HepG2 (cell line): ENCODE results near the gene SRSF2. TPM values are rescaled to one million over a fixed set of nuclear protein-coding genes. Genes with fewer than 3 reads are reported as not detected.

ENCODE experiments used
- ATAC-seq: fragments of 200-7000 bp; cut with Tn5 transposase; 3 replicates; pipeline ENCODE4 v1.9.1; 2020; ENCODE audit warnings: mild to moderate bottlenecking, moderate library complexity
- BruUV-seq: library from RNA; stranded (reverse); fragments of 400-500 nt; replicated peaks from 2 replicates; lab custom pipeline; 2021; lab: Mats Ljungman, UMichigan
- CTCF ChIA-PET: fragments of 300-600 bp; formaldehyde crosslinking; extraction: SDS; loops from one replicate; lab custom pipeline; 2021; ENCODE audit warnings: low total read pairs, inconsistent platforms, low intra/inter-chr PET ratio; lab: Yijun Ruan, JAX
- POLR2A ChIA-PET: fragments of 350-600 bp; sonication (Branson Sonifier 250); formaldehyde crosslinking; loops from one replicate; lab custom pipeline; 2020; ENCODE audit warnings: antibody characterized with exemption, inconsistent platforms; lab: Yijun Ruan, JAX
- DNase-seq: peaks from one replicate; pipeline ENCODE4 v3.0.0-alpha.2; 2015; ENCODE audit warnings: low spot score
- FAIRE-seq: peaks from 3 replicates; lab custom pipeline; 2011; peaks lifted over from hg19 to GRCh38; lab: Jason Lieb, UNC
- H2AFZ ChIP-seq: one replicate; pipeline ENCODE4 v1.6.1; 2011; ENCODE audit warnings: low read length, inconsistent platforms
- H3K27ac ChIP-seq: fragments of 300-600 bp; 3 replicates; pipeline ENCODE4 v1.8.0; 2011; ENCODE audit warnings: mixed run types, mild to moderate bottlenecking, mixed read lengths, low read length, inconsistent platforms; ENCODE audit not compliant: insufficient read depth; ENCODE audit errors: extremely low read length
- H3K27me3 ChIP-seq, 2 experiments: fragments of 200-600 bp in 1 of 2; 2 replicates in 1 of 2; 3 replicates in 1 of 2; pipeline versions ENCODE4 v1.6.0 to v1.8.0; 2011; ENCODE audit warnings: low read length in 2 of 2, mild to moderate bottlenecking in 2 of 2, moderate library complexity in 2 of 2, inconsistent platforms in 1 of 2; ENCODE audit not compliant: insufficient read depth in 2 of 2, control insufficient read depth in 1 of 2
- H3K36me3 ChIP-seq, 2 experiments: fragments of 200-600 bp in 1 of 2; replicated peaks in 1 of 2; 2 replicates in 1 of 2; 3 replicates in 1 of 2; pipeline versions ENCODE4 v1.5.1 to v1.8.0; 2011; ENCODE audit warnings: low read length in 2 of 2, inconsistent platforms in 1 of 2; ENCODE audit not compliant: insufficient read depth in 2 of 2, control insufficient read depth in 1 of 2
- H3K4me1 ChIP-seq: 2 replicates; pipeline ENCODE4 v1.5.1; 2012; ENCODE audit warnings: low read length, inconsistent platforms; ENCODE audit not compliant: insufficient read depth
- H3K4me2 ChIP-seq: 2 replicates; pipeline ENCODE4 v1.6.0; 2011; ENCODE audit warnings: low read depth, low read length, inconsistent platforms
- H3K4me3 ChIP-seq, 3 experiments: fragments of 200-600 bp in 1 of 3; sonication (generic), shearing (Covaris generic) in 1 of 3; replicated peaks in 1 of 3; 2 replicates each; pipeline ENCODE4 v1.5.1; 2011 to 2016; ENCODE audit warnings: low read length in 3 of 3, inconsistent platforms in 2 of 3, low read depth in 2 of 3, mild to moderate bottlenecking in 2 of 3, control low read depth in 1 of 3, mixed read lengths in 1 of 3; ENCODE audit not compliant: insufficient read depth in 1 of 3
- H3K79me2 ChIP-seq: one replicate; pipeline ENCODE4 v1.6.1; 2011; ENCODE audit warnings: low read length, inconsistent platforms; ENCODE audit not compliant: insufficient read depth
- H3K9ac ChIP-seq: 2 replicates; pipeline ENCODE4 v1.6.0; 2011; ENCODE audit warnings: mild to moderate bottlenecking, low read depth, low read length, inconsistent platforms; ENCODE audit not compliant: insufficient read depth
- H3K9me3 ChIP-seq: 2 replicates; pipeline ENCODE4 v1.5.1; 2012; ENCODE audit warnings: mild to moderate bottlenecking, low read length
- H4K20me1 ChIP-seq: 2 replicates; pipeline ENCODE4 v1.6.0; 2011; ENCODE audit warnings: inconsistent platforms, mild to moderate bottlenecking, low read length, moderate library complexity; ENCODE audit not compliant: insufficient read depth
- AKAP8 ChIP-seq: sonication (generic); formaldehyde crosslinking; IDR thresholded peaks from 2 replicates; pipeline ENCODE4 v1.5.1; 2020; ENCODE audit warnings: mild to moderate bottlenecking, missing genetic modification reagents
- DNMT1 ChIP-seq: sonication (generic); formaldehyde crosslinking; IDR thresholded peaks from 2 replicates; pipeline ENCODE4 v1.5.1; 2020; ENCODE audit warnings: mild to moderate bottlenecking, missing genetic modification reagents
- IKZF1 ChIP-seq: fragments of 450-650 bp; IDR thresholded peaks from 2 replicates; pipeline ENCODE4 v1.7.1; 2016
- MEIS1 ChIP-seq: sonication (generic); formaldehyde crosslinking; IDR thresholded peaks from 2 replicates; pipeline ENCODE4 v1.9.0; 2021; ENCODE audit warnings: mild to moderate bottlenecking, missing genetic modification reagents, moderate library complexity, borderline replicate concordance
- MNT ChIP-seq: fragments of 450-650 bp; IDR thresholded peaks from 2 replicates; pipeline ENCODE4 v1.6.1; 2016
- MXD1 ChIP-seq: sonication (generic); formaldehyde crosslinking; IDR thresholded peaks from 2 replicates; pipeline ENCODE4 v1.4.0; 2020; ENCODE audit warnings: mild to moderate bottlenecking, missing genetic modification reagents
- MYNN ChIP-seq: sonication (generic); formaldehyde crosslinking; IDR thresholded peaks from 2 replicates; pipeline ENCODE4 v1.4.0; 2020; ENCODE audit warnings: mild to moderate bottlenecking, low read depth, missing genetic modification reagents
- NBN ChIP-seq: fragments of 450-650 bp; conservative IDR thresholded peaks from 2 replicates; pipeline ENCODE4 v1.6.1; 2017
- NFKB2 ChIP-seq: sonication (generic); formaldehyde crosslinking; IDR thresholded peaks from 2 replicates; pipeline ENCODE4 v1.4.0; 2020; ENCODE audit warnings: missing genetic modification reagents, borderline replicate concordance
- PAX8 ChIP-seq: sonication (generic); formaldehyde crosslinking; IDR thresholded peaks from 2 replicates; pipeline ENCODE4 v1.8.0; 2022; ENCODE audit warnings: mild to moderate bottlenecking, missing genetic modification reagents, borderline replicate concordance
- RORA ChIP-seq: sonication (generic); formaldehyde crosslinking; IDR thresholded peaks from 2 replicates; pipeline ENCODE4 v1.5.0; 2020; ENCODE audit warnings: mild to moderate bottlenecking, missing genetic modification reagents, moderate library complexity
- SAFB2 ChIP-seq: sonication (generic); formaldehyde crosslinking; IDR thresholded peaks from 2 replicates; pipeline ENCODE4 v1.5.1; 2020; ENCODE audit warnings: missing genetic modification reagents, low read depth, mild to moderate bottlenecking, borderline replicate concordance
- SMARCE1 ChIP-seq: fragments of 450-650 bp; IDR thresholded peaks from 2 replicates; pipeline ENCODE4 v1.6.1; 2017; ENCODE audit warnings: borderline replicate concordance
- ZNF282 ChIP-seq: fragments of 450-650 bp; IDR thresholded peaks from 2 replicates; pipeline ENCODE4 v1.6.1; 2018; ENCODE audit not compliant: partially characterized antibody
- ZNF550 ChIP-seq: sonication (generic); formaldehyde crosslinking; IDR thresholded peaks from 2 replicates; pipeline ENCODE4 v1.4.0; 2020; ENCODE audit warnings: mild to moderate bottlenecking, missing genetic modification reagents, borderline replicate concordance
- ZNF678 ChIP-seq: sonication (generic); formaldehyde crosslinking; IDR thresholded peaks from 2 replicates; pipeline ENCODE4 v1.4.0; 2020; ENCODE audit warnings: mild to moderate bottlenecking, missing genetic modification reagents
- ZNF772 ChIP-seq: sonication (generic); formaldehyde crosslinking; IDR thresholded peaks from 2 replicates; pipeline ENCODE4 v1.5.0; 2020; ENCODE audit warnings: mild to moderate bottlenecking, missing genetic modification reagents
- WGBS: methylation state at CpG from one replicate; pipeline ENCODE4 v1.1.6; 2017; ENCODE audit warnings: low lambda C conversion rate; 5-methylcytosine and 5-hydroxymethylcytosine counted together
- in situ Hi-C: cut with HindIII; loops from 2 replicates; pipeline ENCODE4 v1.10.0; 2017; ENCODE audit warnings: low pct_unique_long_range_greater_than_20kb; ENCODE audit not compliant: extremely low pct_ligation_motif_present
- intact Hi-C: fragments of 100-400 bp; cut with micrococcal nuclease; formaldehyde crosslinking; loops from one replicate; pipeline ENCODE4 v1.10.0; 2022; ENCODE audit not compliant: unreplicated experiment
- polyA plus RNA-seq, 8 experiments: library from polyadenylated mRNA; depleted of rRNA in 3 of 8; stranded (reverse) in 7 of 8; unstranded in 1 of 8; fragments of >200 nt; fragmentation: Illumina TruSeq in 4 of 8; extraction: Trizol in 4 of 8; gene quantifications; 2 replicates each; pipeline versions ENCODE4 v1.2.1 to v1.2.3, GENCODE V29; 2011 to 2016; ENCODE audit warnings: low read depth in 4 of 8, missing spikeins in 1 of 8, mixed read lengths in 1 of 8; ENCODE audit not compliant: insufficient read depth in 1 of 8
- total RNA-seq, 5 experiments: library from RNA; depleted of rRNA; stranded (reverse); fragments of >200 nt; fragmentation: Illumina TruSeq; extraction: Trizol; gene quantifications; 2 replicates each; pipeline ENCODE4 v1.2.3, GENCODE V29; 2016; ENCODE audit warnings: low read depth in 1 of 5

Gene SRSF2
- total and polyA plus RNA-seq, 2 of the 13 experiments (the other 11 are each of a cell fraction or from before 2014, with no cell fraction given), result 306 to 319 TPM

- whole genome bisulfite sequencing, result 100% methylated on average over 1 of the region's 1 CpG
- in situ Hi-C loops, result no loop called here
- DNase-seq (no peak), ATAC-seq (no peak), FAIRE-seq (no peak)
- Histone ChIP-seq H3K36me3 (peaks cover 11 to 35% of the 10 kb centered on the region in 2 experiments), H3K4me3 (no peak overlapping the region), H4K20me1 (no peaks in the 10 kb centered on the region), H3K9me3 (no peaks in the 10 kb centered on the region), H3K79me2 (no peaks in the 10 kb centered on the region), H3K27me3 (no peaks in the 10 kb centered on the region), H3K9ac (no peak overlapping the region), H2AFZ (no peak overlapping the region), H3K4me2 (no peak overlapping the region), H3K4me1 (no peaks in the 10 kb centered on the region), H3K27ac (no peak overlapping the region)
- TF ChIP-seq AKAP8 (CRISPR knock-in tag) (no peak), IKZF1 (peak; percentile 65; the same call in 1 of the 2 replicates), ZNF678 (CRISPR knock-in tag) (no peak)
- ChIA-PET POLR2A (no interaction called here), CTCF (no interaction called here)
- no TSS peak for BruUV-seq
- intact Hi-C loops, result no loop called here
Observed at GRCh38 chr17:76748657-76749056, 11.5 kb upstream of the SRSF2 start.

DNA sequence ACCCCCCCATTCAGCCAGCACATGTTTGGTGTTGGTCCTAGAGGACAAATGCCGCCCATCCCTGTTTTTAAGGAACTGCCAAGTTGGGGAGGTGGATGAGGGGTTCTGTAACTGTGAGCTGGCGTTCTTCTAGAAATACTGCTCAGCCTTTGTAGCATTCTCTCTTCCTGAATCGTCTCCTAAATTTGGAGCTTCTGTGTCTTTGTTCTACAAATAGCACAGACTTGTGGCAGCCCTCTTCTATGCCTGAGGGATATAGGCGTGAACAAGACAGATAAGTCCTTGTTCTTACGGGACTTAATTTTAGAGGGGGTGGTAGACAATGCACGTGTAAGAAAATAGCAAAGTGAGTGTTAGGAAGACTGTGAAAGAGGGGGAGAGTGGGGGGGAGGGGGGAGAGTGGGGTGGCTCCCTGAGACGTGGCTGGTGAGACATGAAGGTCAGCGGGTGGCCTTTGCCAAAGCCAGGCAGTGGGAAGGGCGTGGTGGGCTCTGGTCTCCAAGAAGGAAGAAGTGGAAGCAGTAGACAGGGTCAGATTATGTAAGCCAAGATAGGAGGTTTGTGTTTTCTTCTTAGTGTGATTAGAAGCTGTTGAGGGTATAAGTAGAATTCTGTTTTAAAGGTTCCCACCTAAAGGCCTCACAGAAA lies 10.7 kb upstream of the SRSF2 start:
- ATAC-seq (no peak), FAIRE-seq (no peak), DNase-seq (no peak)
- peaks cover 11 to 35% of the 10 kb centered on the region in 2 experiments for H3K36me3 ChIP-seq
- H2AFZ ChIP-seq, result no peak overlapping the region
- intact Hi-C loops (no loop called here), in situ Hi-C loops (no loop called here)
- no peaks in the 10 kb centered on the region for H3K79me2 ChIP-seq
- no peaks in the 10 kb centered on the region for H4K20me1 ChIP-seq
- WGBS, result 96% methylated on average over 9 of the region's 9 CpGs
- ChIA-PET CTCF (no interaction called here), POLR2A (no interaction called here)
- H3K4me1 ChIP-seq, result no peaks in the 10 kb centered on the region
- no peak overlapping the region for H3K4me3 ChIP-seq
- no peaks in the 10 kb centered on the region for H3K9me3 ChIP-seq
- no peaks in the 10 kb centered on the region for H3K27me3 ChIP-seq
- no peak overlapping the region for H3K9ac ChIP-seq
- no peak overlapping the region for H3K4me2 ChIP-seq
- no TSS peak for BruUV-seq
- no peak overlapping the region for H3K27ac ChIP-seq
- TF ChIP-seq MNT (no peak), MEIS1 (CRISPR knock-in tag) (no peak), DNMT1 (CRISPR knock-in tag) (no peak), ZNF772 (CRISPR knock-in tag) (no peak), MXD1 (CRISPR knock-in tag) (no peak), NBN (no peak), NFKB2 (CRISPR knock-in tag) (no peak), ZNF550 (CRISPR knock-in tag) (no peak), PAX8 (no peak), ZNF282 (no peak), MYNN (no peak), SMARCE1 (no peak), SAFB2 (CRISPR knock-in tag) (no peak), RORA (no peak)
